ENCODE results near the gene CDAN1. TPM values are rescaled to one million over a fixed set of nuclear protein-coding genes. Genes with fewer than 3 reads are reported as not detected.

Gene CDAN1
- total RNA-seq, 2 experiments from 2014 or later, result 18.3 to 19.0 TPM

- H3K9me3 Mint-ChIP-seq, result peaks cover 17% of the 10 kb centered on the region
- TF ChIP-seq, protein P1, sequence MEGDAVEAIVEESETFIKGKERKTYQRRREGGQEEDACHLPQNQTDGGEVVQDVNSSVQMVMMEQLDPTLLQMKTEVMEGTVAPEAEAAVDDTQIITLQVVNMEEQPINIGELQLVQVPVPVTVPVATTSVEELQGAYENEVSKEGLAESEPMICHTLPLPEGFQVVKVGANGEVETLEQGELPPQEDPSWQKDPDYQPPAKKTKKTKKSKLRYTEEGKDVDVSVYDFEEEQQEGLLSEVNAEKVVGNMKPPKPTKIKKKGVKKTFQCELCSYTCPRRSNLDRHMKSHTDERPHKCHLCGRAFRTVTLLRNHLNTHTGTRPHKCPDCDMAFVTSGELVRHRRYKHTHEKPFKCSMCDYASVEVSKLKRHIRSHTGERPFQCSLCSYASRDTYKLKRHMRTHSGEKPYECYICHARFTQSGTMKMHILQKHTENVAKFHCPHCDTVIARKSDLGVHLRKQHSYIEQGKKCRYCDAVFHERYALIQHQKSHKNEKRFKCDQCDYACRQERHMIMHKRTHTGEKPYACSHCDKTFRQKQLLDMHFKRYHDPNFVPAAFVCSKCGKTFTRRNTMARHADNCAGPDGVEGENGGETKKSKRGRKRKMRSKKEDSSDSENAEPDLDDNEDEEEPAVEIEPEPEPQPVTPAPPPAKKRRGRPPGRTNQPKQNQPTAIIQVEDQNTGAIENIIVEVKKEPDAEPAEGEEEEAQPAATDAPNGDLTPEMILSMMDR (IDR thresholded peaks at IDR 0.05), result no peak
- no peak for ATAC-seq
- no peak overlapping the region for H3K4me3 Mint-ChIP-seq
- DNase-seq, result no peak
- ChIA-PET CTCF (no interaction called here), POLR2A (no interaction called here)
- no peaks in the 10 kb centered on the region for H3K4me1 Mint-ChIP-seq (ENCODE audit: low read depth)
- no peak overlapping the region for H3K27ac Mint-ChIP-seq
- intact Hi-C loops (cut with micrococcal nuclease), result no loop called here
- no peaks in the 10 kb centered on the region for H3K27me3 Mint-ChIP-seq
- peaks cover 29% of the 10 kb centered on the region for H3K36me3 Mint-ChIP-seq (ENCODE audit: low read depth)
These were observed 22.2 kb upstream of the CDAN1 start for GRCh38 chr15:42759093-42759492.

GRCh38 chr15:42750306-42750705 is 13.4 kb upstream of the CDAN1 start:
- Mint-ChIP-seq H3K27me3 (no peaks in the 10 kb centered on the region), H3K4me1 (ENCODE audit: low read depth) (no peaks in the 10 kb centered on the region), H3K4me3 (no peak overlapping the region), H3K36me3 (ENCODE audit: low read depth) (peaks cover 34% of the 10 kb centered on the region), H3K9me3 (peaks cover 8% of the 10 kb centered on the region), H3K27ac (no peak overlapping the region)
- DNase-seq (no peak), ATAC-seq (no peak)
- POLR2A ChIA-PET, result interaction anchor here (1.2 kb wide), 1 partner anchor 13 kb away, joined by 5 read pairs; the partner anchor contains the start of gene CDAN1
- intact Hi-C loops (cut with micrococcal nuclease), result no loop called here
- TF ChIP-seq, protein P1 (IDR thresholded peaks at IDR 0.05), result no peak
- CTCF ChIA-PET, result interaction anchor here (0.8 kb wide), 1 partner anchor 13 kb away, joined by 3 read pairs; the partner anchor contains the start of gene CDAN1

- intact Hi-C loops (cut with micrococcal nuclease), result no loop called here
- ATAC-seq, result no peak
- ChIA-PET POLR2A (interaction anchor here (0.6 to 0.7 kb wide), 2 partner anchors 23 to 120 kb away, joined by 3 read pairs; no protein-coding TSS in a partner anchor), CTCF (no interaction called here)
- H3K4me3 Mint-ChIP-seq, result no peak overlapping the region
- no peaks in the 10 kb centered on the region for H3K27me3 Mint-ChIP-seq
- H3K4me1 Mint-ChIP-seq (ENCODE audit: low read depth), result no peaks in the 10 kb centered on the region
- peaks cover 34% of the 10 kb centered on the region for H3K36me3 Mint-ChIP-seq (ENCODE audit: low read depth)
- TF ChIP-seq, protein P1 (IDR thresholded peaks at IDR 0.05), result no peak
- no peak overlapping the region for H3K27ac Mint-ChIP-seq
- no peak for DNase-seq
- H3K9me3 Mint-ChIP-seq, result peaks cover 8% of the 10 kb centered on the region
These were observed 12.3 kb upstream of the CDAN1 start for GRCh38 chr15:42749266-42749665.

GRCh38 chr15:42744195-42744594 is 7.3 kb upstream of the CDAN1 start:
- Mint-ChIP-seq H3K9me3 (no peaks in the 10 kb centered on the region), H3K4me1 (ENCODE audit: low read depth) (no peaks in the 10 kb centered on the region), H3K4me3 (no peak overlapping the region), H3K27me3 (no peaks in the 10 kb centered on the region), H3K36me3 (ENCODE audit: low read depth) (no peaks in the 10 kb centered on the region), H3K27ac (no peak overlapping the region)
- POLR2A ChIA-PET, result interaction anchor here (0.5 kb wide), 1 partner anchor 203 kb away, joined by 3 read pairs; no protein-coding TSS in a partner anchor
- intact Hi-C loops (cut with micrococcal nuclease), result no loop called here
- no peak for ATAC-seq
- TF ChIP-seq, protein P1 (IDR thresholded peaks at IDR 0.05), result no peak
- CTCF ChIA-PET, result no interaction called here
- no peak for DNase-seq

DNA sequence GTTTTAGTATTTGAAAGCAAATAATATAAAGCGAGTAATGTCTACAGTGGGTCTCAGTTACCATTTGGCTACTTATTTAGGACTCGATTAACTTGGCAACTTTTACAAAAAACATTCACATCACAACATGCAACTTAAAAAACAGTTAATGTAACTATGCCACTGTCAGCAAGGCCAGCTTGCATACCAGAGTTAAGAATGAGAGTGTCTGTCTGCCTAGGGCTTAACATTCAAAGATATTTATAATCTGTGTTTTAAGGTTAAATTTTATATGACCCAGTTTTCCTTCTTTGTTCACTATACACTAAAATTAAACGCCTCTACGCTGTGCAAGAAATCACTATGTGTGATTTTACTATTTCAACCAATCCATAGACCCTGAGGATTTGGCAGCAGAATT is 5.2 kb upstream of the CDAN1 start:
- Mint-ChIP-seq H3K36me3 (ENCODE audit: low read depth) (no peaks in the 10 kb centered on the region), H3K4me3 (no peak overlapping the region), H3K27me3 (no peaks in the 10 kb centered on the region), H3K4me1 (ENCODE audit: low read depth) (peaks cover 5% of the 10 kb centered on the region), H3K9me3 (no peaks in the 10 kb centered on the region), H3K27ac (no peak overlapping the region)
- intact Hi-C loops (cut with micrococcal nuclease), result no loop called here
- TF ChIP-seq, protein P1 (IDR thresholded peaks at IDR 0.05), result no peak
- ATAC-seq (no peak), DNase-seq (no peak)
- CTCF ChIA-PET, result no interaction called here
- POLR2A ChIA-PET, result interaction anchor here (1.2 kb wide), 1 partner anchor 17 kb away, joined by 3 read pairs; no protein-coding TSS in a partner anchor
